ENCODE results near the gene TENM3.

The TENM3 gene

DNA sequence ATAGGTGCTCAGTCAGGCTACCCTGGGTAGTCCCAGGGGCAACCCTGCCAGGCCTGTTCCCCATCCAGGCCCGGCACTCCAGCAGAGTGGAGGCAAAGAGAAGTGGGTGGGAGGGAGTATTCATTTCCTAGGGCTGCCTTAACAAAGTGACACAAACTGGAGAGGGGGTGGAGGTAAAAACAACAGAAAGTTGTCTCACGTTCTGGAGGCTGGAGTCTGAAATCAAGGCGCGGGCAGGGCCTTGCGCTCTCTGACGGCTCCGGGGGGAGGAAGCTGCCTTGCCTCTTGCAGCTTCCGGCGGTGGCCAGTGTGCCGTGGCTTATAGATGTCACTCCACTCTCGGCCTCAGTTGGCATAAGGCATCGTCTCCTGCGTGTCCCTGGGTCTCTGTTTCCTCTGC is 583.2 kb downstream of the TENM3 start:
- peak in 1 of 2 experiments; percentile 19 for DNase-seq

DNA sequence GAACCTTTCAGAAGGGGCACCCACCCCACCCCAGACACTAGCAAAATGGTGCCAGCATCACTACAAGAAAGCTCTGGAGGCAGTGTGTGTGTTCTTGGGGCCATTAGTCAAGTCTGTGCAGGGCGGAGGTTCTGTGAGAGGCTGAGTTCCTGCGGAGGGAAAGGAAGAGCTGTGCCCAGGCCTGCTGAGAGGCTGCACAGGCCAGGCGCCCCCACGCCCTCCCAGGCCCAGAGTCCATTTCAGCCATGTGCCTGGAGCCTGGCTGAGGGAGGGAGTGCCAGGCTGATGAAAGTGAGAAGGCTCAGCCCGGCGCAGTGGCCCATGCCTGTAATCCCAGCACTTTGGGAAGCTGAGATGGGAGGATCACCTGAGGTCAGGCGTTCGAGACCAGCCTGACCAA is 584.0 kb downstream of the TENM3 start:
- DNase-seq: no peak

DNA sequence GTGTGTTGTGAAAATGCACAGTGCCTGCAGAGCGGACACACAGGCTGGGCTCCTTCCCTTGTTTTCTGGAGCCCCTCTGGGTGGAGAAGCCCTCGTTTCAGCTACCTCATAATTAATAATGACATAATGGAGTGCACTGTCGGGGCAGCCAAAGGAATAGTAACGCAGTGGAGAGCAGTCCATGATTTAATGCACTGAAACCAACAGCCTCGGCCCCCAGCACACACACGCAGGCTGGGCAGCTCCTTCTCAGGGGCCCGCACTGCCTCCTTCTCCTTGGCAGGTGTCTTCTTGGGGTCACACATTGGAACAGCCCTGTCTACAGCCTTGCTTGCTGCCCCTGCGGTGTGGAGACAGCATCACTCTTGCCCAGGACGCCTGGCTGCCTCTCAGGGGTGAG is 584.8 kb downstream of the TENM3 start:
- no peak for DNase-seq

DNA sequence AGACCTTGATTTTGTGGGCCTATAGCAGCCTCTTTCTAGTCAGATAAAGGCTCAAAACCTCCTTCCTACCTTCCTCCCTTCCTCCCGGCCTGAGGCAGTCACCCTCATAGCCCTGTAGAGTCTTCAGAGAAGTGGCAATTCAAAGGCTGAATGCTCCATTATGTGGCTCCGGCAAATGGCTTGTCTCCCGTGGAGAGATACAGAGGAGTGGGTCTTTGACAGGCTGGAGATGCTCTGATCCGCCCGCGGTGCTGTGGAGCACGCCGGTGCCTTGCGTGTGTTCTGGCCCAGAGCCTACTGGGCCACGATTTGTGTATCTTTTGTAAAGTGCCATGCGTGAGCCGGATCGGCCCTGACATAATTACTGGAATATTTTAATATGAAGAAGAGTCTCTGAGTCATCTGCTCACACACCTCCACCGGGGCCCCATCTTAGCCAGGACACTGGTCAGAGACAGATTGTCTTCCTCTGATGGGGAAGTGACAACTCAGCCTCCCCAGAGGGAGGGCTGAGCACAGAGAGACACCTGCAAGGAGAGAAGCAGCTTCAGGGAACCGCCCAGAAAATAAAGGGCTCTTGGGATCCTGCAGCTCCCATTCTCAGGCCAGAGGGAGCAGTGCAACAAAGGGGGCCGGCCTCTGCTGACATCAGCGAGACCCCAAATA is 585.3 kb downstream of the TENM3 start:
- no peak for DNase-seq

DNA sequence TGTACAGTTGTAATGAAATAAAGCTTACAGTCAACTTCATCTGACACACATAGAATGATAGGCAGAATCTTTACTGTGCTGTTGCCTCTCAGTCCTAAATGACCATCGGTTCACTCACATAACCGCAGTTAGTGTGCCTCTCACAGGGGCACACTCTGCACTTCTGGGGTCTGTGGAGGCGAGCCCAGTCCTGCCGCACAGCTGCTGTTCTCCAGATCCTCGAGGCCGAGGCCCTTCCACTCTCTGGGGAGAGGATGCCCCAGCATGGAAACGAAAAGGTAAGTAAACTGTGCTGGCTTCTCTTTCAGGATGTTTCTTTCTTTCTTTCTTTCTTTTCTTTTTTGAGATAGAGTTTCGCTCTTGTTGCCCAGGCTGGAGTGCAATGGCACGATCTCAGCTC is 586.0 kb downstream of the TENM3 start:
- DNase-seq: no peak

DNA sequence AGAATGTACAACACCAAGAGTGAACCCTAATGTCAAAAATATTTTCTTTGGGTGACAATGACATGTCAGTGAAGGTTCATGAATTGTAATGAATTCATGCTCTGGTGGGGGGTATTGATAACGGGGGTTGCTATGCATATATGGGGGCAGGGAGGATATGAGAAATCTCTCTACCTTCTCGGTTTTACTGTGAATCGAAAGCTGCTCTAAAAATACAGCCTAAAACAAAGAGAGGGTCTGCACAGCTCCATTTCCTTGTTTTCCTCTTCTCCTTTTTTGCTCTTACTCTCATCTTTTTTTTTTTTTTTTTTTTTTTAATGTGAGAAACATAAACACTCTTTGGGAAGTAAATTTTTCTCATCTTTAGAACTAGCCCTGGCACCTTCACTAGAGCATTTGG is 588.2 kb downstream of the TENM3 start:
- DNase-seq: no peak

DNA sequence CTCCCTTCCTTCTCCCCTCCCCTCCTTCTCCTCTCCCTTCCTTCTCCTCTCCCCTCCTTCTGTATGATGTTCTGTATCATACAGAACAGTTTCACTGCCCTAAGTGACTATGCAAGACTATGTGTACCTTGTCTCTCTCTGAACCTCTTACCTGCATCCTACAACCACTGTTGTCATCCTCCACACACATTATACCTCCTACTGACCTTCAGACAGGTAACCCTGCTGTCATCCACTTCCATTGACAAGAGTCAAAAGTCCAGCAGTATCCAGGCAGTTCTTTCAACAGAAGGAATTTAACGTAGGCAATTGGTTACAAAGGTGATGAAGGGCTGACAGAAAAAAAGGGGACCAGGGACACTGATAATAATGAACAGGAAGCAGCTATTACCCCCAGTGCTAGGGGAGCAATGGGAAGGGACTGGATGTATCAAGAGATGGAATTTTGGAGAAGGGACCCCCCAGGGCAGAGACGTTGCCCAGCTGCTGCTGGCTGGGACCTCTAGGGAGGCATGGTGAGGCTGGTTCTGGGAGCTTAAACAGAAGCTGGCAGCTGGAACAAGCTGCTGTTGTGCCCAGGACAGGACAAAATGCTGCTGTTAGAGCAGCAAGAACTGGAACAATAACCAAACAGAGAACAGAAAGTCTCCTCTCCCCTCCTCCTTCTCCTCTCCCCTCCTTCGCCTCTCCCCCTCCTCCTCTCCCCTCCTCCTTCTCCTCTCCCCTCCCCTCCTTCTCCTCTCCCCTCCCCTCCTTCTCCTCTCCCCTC is 589.3 kb downstream of the TENM3 start:
- DNase-seq: no peak

DNA sequence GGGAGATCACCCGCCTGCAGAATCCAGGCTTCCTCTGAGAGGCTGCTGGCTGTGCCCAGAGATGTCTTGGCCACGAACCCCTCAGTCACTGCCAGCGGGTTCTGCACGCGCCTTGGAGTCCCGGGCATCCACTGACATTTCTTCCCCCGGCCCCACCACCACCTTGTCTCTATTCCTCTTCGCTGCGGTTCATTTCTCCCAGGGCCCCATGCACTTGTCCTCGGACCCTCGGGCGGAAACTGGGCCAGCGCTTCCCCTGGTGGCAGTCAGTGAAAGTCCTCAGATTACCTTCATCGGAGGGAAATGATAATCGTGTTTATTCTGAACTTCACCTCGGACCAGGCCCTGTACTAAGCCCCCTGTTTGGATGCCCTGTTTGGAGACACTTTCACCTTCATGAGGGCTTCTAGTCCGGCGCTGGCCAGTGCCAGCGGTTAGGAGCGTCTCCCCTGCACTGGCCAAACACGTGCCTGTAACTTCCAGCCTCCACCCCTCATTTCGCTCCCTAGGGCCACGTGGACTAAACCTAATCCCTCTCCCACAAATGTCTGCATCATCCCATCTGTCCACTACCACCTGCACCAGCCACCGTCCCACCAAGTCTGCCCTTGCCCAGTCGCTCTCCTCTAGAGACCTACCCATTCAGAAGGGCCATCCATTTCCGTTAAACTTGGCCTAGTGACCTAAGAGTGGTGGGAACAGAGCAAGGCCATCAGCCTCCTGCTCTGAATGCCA is 592.0 kb downstream of the TENM3 start:
- DNase-seq: no peak

DNA sequence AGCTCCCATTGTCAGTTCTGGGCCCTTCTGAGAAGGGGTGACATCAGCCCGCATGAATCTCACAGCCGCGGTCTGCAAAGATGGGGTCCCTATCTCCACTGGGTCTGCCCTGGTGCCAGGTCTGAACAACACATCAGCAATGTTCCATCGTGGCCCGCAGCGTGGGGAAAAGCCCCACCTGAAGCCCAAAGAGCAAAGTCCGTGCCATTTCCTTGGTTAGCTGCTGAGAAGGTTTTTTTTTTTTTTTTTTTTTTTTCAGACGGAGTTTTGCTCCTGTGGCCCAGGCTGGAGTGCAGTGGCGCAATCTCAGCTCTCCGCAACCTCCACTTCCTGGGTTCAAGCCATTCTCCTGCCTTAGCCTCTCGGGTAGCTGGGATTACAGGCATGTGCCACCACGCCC is 594.6 kb downstream of the TENM3 start:
- DNase-seq: no peak

DNA sequence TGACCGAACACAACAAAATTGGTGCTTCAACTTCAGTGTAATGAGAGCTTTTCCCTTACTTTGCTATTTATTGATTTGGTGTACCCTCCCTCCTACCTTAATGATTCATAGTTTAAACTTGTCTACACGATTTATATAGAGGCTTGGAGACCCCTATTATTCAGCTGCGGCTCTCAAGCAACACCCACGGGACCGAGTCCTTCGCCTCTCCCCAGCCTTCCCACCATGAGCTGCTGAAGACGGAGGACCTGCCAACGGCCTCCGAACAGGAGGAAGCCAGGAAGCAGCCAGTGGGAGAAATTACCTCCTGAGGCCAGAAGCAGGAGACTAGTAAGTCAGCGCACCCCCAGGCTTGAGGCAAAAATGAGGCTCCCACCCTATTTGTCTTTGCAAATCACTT is 595.3 kb downstream of the TENM3 start:
- no peak for DNase-seq

DNA sequence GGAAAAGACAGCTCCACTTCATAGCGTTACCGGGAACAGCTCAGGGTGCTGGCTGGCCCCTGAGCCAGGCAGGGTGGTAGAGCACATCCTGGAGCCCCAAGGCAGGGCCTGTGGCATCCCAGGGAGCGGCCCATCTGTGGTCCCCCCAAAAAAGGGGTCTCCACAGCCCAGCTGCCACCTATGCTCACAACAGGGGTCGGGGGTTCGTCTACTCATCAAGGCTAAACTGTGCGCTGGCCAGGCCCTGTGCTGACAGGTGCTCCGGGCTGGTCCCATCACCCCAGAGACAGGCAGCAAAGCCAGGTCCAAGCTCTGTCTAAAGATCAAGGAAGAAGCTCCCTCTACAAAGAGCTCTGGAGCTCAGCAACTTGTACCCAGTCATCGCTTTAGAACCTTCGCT is 596.1 kb downstream of the TENM3 start:
- DNase-seq: no peak

DNA sequence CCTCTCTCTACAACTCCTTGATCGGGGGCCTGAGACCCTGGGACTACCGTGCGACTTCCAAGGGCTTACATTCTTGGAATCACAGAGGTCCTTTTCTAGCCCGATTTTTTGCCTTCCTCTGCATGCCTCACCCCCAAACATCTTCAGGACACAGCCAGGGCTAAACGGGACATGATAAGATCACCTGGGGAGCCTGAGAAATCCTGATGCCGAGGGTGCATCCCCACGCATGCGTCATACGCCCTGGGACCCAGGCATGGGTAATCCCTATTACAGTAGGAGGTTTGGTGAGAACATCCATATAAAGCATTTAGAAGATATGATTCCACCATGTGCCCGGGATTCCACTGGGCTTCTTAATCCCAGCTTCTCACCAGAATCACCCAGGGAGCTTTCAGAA is 596.9 kb downstream of the TENM3 start:
- DNase-seq: no peak

DNA sequence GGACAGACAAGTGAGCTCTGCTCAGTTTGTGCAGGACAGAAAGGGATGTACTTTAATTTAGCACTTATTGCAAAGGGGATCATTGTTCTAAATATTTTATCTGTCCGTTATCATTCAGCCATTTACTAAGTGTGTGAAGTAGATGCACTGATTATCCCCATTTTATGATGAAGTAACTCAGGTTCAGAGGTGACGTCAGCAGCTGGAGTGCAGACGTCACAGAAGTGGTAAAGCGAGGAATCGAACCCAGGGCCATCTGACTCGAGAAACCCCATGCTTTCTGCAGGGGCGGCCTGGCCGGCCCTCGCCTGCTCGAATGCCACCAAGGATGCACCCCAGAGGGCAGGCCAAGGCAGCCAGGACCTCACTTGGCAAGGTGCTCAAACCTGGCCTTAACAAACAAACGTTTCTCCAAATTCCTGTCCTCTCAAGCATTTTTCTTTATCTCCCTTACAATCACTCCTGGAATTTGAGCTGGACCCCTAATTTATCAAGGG is 599.0 kb downstream of the TENM3 start:
- no peak for DNase-seq

DNA sequence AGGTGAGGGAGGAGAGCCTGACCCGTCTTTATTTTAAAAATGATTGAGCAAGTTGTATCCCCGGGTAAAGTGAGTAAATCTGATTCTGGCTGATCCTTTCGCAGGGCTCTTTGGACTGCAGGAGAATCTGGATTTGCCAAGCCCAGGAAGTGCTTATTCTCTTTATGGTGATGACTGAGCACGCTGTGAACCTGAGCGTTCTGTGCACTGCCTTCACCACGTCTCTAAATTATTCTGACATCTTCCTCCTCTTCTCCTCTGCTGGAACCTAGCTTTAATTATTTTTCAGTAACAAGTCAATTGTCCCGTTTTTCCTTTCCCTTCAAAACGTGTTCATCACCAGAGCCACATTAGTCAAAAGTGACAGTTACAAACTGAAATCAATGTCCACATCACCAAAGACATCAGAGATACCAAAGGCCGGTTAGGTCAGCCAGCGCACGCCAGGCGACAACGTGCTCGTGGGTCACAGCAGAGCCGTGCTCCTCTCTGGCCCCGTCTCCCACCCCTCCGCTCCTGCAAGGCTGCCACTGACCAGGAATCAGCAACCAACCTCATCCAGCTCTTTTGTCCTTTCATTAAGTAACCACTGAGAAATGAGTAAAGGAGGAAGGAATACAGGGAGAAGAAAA is 599.7 kb downstream of the TENM3 start:
- no peak for DNase-seq

DNA sequence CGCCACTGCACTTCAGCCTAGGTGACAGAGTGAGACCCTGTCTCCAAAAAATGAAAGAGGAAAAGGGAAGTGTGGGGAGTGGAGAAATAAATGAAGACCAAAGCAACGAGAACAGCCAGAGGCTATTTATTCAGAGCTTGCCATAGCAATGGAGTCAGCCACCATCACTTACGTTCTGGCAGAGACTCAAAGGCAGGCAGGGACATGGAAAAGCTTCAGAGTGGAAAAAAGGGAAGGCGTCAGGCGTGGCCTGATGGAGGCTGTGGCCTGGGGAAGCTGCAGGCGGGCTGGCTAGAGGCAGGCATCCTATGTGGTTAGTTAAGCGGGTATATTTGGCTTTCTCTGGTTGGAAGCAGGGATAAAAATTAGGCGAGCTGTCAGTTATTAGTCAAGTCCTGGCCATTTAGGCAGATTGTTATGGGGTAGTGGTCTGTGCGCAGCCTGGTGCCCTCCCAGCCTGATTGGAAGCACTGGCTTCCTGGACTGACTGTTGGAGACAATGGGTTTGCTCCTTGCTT is 600.7 kb downstream of the TENM3 start:
- DNase-seq: no peak

DNA sequence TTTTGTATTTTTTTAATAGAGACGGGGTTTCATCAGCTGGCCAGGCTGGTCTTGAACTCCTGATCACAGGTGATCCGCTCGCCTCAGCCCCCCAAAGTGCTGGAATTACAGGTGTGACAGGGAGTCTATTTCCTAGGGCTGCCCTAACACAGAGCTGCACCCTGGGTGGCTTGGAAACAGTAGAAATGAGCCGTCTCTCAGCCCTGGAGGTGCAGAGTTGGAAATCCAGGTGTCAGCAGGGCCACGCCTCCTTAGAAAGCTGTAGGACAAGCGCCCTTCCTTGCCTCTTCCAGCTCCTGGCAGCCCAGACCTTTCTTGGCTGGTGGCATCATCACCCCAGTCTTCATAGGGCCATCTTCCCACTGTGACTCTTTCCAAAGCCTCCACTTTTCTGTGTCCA is 602.4 kb downstream of the TENM3 start:
- DNase-seq: no peak

DNA sequence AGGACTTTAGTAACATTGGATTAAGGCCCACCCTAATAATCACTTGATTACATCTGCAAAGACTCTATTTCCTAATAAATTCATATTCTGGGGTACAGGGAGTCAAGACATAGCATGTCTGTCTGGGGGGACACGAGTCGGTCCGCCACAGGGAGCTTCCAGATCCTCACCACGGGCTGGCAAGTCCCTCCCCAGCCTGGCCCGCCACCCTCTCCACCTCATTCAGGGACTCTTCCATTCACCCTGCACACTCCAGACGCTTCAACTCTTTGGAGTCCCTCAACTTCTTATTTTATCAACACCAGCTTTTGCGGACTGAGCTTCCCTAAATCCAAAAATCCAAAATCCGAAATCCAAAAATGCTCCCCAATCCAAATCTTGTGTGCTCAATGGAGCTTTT is 602.8 kb downstream of the TENM3 start:
- no peak for DNase-seq

DNA sequence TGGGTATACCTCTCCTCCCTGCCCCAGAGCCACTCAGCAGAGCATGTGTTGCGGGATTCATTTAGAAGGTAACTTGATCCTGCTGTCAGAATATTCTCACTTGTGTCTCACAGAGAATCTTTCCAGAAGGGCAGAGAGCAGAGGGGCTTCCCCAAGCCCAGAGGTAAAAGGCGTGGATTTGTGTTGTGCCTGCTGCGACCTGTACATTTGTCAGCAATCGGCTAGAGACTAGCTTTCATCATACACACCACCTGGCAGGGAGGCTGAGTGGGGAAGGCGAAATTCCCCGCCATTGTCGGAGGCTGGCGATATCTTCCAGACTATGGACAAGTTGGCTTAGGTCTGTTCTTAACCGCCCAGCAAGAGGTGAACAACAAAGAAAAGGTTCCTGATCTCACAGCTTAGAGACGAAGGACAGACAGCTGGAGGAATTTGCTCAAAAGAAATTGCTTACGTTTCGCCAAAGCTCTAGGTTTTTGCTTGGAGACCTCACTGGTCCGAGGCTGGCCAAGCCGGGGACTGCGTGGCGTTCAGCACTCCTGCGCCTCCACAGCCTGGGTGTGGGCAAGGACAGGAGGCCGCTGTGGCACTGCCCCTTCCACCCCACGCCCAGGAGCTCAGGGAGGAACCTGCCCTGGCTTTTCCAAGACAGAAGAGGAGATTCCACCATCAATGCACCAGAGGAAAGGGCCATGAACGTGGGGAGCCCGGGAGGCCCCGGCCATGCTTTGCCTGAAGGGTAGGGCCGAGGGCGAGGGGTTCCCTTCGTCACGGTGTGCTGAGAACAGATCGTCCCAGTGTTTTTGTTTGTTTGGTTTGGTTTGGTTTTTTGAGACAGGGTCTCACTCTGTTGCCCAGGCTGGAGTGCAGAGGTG is 604.6 kb downstream of the TENM3 start:
- DNase-seq: no peak

DNA sequence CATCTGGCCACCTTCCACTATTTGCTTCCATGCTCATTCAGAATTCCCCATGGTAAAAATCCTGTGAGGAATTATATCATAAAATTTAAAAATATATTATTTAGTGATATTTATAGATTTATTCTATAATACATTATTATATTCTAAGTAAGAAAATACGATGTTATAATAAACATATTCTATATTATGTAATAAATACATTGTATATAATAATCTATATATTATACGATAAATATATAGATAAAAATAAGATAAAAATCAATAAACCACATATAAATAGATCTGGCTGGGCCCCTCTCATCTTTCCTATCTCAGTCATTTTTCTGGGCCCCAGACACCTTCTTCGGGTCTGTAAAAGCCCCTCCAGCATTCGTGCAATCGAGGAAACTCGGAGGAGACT is 605.5 kb downstream of the TENM3 start:
- DNase-seq: no peak

All from activated CD4-positive, alpha-beta T cell treated with anti-CD3 and anti-CD28 coated beads, Interleukin-2, amount 50 U/mL, for 48 hours (primary cell).